Osteocyte (in vitro differentiated cells): Measurements from ENCODE around the gene GPS1. TPM values are rescaled to one million over a fixed set of nuclear protein-coding genes. Genes with fewer than 3 reads are reported as not detected.

Source experiments
- DNase-seq: peaks from one replicate; pipeline ENCODE4 v3.0.0; 2021; ENCODE audit warnings: mixed read lengths; ENCODE audit not compliant: unreplicated experiment; ENCODE audit errors: extremely low spot score
- H3K27ac Mint-ChIP-seq: one replicate; pipeline ENCODE4 v1.8.0; 2021; ENCODE audit warnings: mild to moderate bottlenecking, mixed read lengths; ENCODE audit not compliant: unreplicated experiment
- H3K27me3 Mint-ChIP-seq: one replicate; pipeline ENCODE4 v1.8.0; 2021; ENCODE audit warnings: mixed read lengths; ENCODE audit not compliant: unreplicated experiment
- H3K36me3 Mint-ChIP-seq: one replicate; pipeline ENCODE4 v1.8.0; 2021; ENCODE audit warnings: mixed read lengths; ENCODE audit not compliant: unreplicated experiment
- H3K4me1 Mint-ChIP-seq: one replicate; pipeline ENCODE4 v1.8.0; 2021; ENCODE audit warnings: mixed read lengths; ENCODE audit not compliant: unreplicated experiment
- H3K4me3 Mint-ChIP-seq: one replicate; pipeline ENCODE4 v1.8.0; 2021; ENCODE audit warnings: mild to moderate bottlenecking, moderate library complexity, mixed read lengths; ENCODE audit not compliant: unreplicated experiment
- H3K9me3 Mint-ChIP-seq: one replicate; pipeline ENCODE4 v1.8.0; 2021; ENCODE audit warnings: mixed read lengths; ENCODE audit not compliant: unreplicated experiment
- total RNA-seq: library from RNA; stranded (reverse); gene quantifications from 2 replicates; pipeline ENCODE4 v1.2.1, GENCODE V29; 2021
- TF ChIP-seq, protein P1 (sequence below): fragments of 200-600 bp; sonication (generic); IDR thresholded peaks from 2 replicates; pipeline ENCODE4 v1.5.0; 2021; ENCODE audit warnings: antibody characterized with exemption, mild to moderate bottlenecking, moderate library complexity

The GPS1 gene
- total RNA-seq, 1 donor from 2014 or later: 108 TPM

DNA sequence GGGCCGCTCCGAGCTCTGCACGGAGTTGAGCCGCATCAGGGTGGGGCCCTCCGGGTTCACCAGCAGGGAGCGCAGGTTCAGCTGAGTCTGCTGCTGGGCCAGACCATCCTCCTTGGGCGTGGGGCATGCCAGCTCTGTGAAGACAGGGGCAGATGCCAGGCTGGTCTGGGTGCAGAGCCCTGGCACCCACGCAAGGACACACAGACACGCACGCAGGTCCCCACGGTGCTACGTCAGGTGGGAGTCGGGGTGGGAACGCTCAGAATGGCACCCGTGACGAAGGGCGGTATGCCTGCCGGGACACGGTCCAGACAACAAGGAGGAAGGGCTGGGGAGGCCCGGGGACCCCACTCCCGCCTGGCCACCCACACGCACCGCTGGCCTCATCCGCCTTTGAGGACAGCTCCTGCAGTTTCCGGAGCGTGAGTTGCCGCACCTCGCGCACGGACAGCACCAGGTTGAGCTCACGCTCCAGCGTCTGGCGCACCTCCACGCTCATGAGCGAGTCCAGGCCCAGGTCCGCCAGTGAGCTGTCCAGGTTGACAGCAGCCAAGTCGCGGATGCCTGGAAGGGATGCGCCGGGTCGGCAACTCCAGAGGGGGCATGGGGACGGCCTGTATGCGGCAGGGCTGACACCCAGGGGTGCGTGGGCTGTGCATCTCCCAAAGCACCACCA is 29.2 kb downstream of the GPS1 start:
- H3K4me1 Mint-ChIP-seq: no peaks in the 10 kb centered on the region
- H3K27me3 Mint-ChIP-seq: no peaks in the 10 kb centered on the region
- no peaks in the 10 kb centered on the region for H3K9me3 Mint-ChIP-seq
- no peak for DNase-seq
- H3K27ac Mint-ChIP-seq: no peak overlapping the region
- peaks cover 12% of the 10 kb centered on the region for H3K36me3 Mint-ChIP-seq
- H3K4me3 Mint-ChIP-seq: no peak overlapping the region
- TF ChIP-seq, protein P1, sequence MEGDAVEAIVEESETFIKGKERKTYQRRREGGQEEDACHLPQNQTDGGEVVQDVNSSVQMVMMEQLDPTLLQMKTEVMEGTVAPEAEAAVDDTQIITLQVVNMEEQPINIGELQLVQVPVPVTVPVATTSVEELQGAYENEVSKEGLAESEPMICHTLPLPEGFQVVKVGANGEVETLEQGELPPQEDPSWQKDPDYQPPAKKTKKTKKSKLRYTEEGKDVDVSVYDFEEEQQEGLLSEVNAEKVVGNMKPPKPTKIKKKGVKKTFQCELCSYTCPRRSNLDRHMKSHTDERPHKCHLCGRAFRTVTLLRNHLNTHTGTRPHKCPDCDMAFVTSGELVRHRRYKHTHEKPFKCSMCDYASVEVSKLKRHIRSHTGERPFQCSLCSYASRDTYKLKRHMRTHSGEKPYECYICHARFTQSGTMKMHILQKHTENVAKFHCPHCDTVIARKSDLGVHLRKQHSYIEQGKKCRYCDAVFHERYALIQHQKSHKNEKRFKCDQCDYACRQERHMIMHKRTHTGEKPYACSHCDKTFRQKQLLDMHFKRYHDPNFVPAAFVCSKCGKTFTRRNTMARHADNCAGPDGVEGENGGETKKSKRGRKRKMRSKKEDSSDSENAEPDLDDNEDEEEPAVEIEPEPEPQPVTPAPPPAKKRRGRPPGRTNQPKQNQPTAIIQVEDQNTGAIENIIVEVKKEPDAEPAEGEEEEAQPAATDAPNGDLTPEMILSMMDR: no peak

DNA sequence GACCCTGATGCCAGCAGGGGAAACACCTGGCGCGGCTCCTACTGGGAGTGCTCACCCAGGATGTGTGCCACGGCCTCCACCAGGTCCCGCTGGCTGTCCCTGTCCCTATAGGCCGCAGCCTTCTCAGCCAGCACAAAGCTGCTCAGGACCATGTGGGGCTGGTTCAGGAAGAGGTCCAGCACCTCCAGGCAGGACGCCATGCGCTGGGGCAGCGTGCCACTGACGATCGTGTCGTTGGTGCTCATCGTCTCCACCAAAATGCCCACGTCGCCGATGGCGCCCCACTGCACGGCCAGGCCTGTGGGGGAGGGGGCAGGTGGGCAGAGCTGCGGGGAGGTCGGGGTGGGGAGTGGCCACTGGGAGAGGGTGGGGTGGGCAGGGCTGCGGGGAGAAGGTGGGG is 29.8 kb downstream of the GPS1 start:
- peaks cover 12% of the 10 kb centered on the region for H3K36me3 Mint-ChIP-seq
- no peaks in the 10 kb centered on the region for H3K9me3 Mint-ChIP-seq
- H3K4me1 Mint-ChIP-seq: no peaks in the 10 kb centered on the region
- H3K27ac Mint-ChIP-seq: no peak overlapping the region
- H3K4me3 Mint-ChIP-seq: no peak overlapping the region
- TF ChIP-seq, protein P1: no peak
- no peaks in the 10 kb centered on the region for H3K27me3 Mint-ChIP-seq
- no peak for DNase-seq

DNA sequence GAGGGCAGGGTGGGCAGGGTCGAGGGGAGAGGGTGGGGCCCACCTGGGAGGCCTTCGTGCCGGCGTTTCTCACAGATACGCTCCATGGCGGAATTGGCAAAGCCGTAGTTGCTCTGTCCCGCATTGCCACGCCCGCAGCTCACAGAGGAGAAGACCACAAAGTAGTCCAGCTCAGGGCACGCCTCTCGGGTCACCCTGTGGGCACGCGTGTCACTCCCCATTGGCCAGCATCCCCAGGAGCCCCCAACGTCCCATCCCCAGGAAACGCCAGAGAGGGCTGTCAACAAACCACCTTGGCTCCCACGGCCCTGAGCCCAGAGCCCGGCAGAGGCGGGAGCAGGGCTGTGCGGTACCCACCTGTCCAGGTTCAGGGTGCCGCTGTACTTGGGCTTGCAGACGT is 30.3 kb downstream of the GPS1 start:
- TF ChIP-seq, protein P1: no peak
- Mint-ChIP-seq H3K27ac (no peak overlapping the region), H3K4me1 (no peaks in the 10 kb centered on the region), H3K4me3 (no peak overlapping the region), H3K36me3 (peaks cover 12% of the 10 kb centered on the region), H3K9me3 (no peaks in the 10 kb centered on the region), H3K27me3 (no peaks in the 10 kb centered on the region)
- DNase-seq: no peak

DNA sequence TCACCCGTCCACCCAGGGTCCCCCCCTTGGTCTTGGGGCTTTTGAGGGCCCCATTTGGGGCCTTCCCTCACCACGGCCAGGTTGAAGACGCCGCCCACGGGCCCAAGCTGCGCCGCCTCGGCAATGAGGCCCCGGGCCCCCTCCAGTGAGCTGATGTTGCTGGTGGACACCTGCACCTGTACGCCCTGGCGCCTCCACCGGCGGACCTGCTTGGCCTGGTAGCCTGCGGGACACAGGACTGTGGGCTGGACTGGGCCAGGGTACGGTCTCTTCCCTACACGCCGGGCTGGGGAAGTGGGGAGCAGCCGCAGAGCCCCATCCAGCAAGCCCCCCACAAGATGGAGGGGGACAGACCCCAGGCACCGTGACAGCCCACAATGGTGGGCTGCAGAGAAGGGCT is 30.8 kb downstream of the GPS1 start:
- TF ChIP-seq, protein P1: no peak
- Mint-ChIP-seq H3K4me1 (no peaks in the 10 kb centered on the region), H3K27ac (no peak overlapping the region), H3K27me3 (no peaks in the 10 kb centered on the region), H3K4me3 (no peak overlapping the region), H3K9me3 (no peaks in the 10 kb centered on the region), H3K36me3 (peaks cover 12% of the 10 kb centered on the region)
- DNase-seq: no peak

DNA sequence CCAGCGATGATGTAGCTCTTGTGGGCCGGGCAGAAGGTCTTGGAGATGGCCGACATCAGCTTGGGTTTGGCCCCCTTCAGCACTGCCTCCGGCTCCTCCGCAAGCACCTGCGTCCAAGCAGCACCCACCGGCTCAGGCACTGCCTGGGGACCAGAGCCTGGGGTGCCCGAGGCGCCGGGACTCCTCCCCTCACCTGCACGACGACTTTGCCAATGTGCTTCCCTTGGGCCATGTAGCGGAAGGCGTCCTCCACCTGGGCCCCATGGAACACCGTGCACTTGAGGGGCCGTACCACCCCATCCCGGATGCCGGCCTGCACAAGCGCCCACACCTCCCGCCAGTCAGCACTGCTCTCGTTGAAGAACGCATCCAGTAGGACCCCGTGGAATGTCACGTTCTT is 31.3 kb downstream of the GPS1 start:
- no peak overlapping the region for H3K4me3 Mint-ChIP-seq
- peaks cover 15% of the 10 kb centered on the region for H3K36me3 Mint-ChIP-seq
- H3K27me3 Mint-ChIP-seq: no peaks in the 10 kb centered on the region
- no peak for DNase-seq
- no peaks in the 10 kb centered on the region for H3K4me1 Mint-ChIP-seq
- TF ChIP-seq, protein P1: no peak
- H3K9me3 Mint-ChIP-seq: no peaks in the 10 kb centered on the region
- no peak overlapping the region for H3K27ac Mint-ChIP-seq
